ENCODE measurements around the gene INHBB. TPM values are rescaled to one million over a fixed set of nuclear protein-coding genes. Genes with fewer than 3 reads are reported as not detected.

The INHBB gene
- polyA plus RNA-seq, 1 donor from 2014 or later, result not detected

- Histone ChIP-seq H3K9me3 (ENCODE audit: low read length) (no peaks in the 10 kb centered on the region), H3K4me3 (ENCODE audit: low read length) (no peak overlapping the region), H3K4me2 (ENCODE audit: low read length) (no peak overlapping the region)
These were observed 30.4 kb upstream of the INHBB start for GRCh38 chr2:120315367-120316033.

DNA sequence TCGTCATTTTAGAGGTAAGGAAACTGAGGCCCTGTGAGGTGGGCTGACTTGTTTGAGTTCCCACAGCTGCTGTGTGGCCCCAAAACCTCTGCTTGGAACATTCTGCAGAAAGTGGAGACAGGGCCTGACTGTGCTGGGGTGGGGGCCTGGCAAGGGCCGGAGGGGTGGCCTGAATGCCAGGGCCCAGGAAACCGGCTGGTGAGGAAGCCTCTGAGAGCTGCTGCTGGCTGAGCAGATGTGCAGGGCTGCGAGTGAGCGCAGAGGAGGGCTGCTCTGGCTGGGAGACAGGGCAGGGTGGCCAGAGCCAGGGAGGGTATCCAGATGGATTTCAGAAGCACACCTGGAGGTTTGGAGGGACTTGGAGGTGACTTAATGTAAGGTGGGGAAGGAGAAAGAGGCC is 29.9 kb upstream of the INHBB start:
- Histone ChIP-seq H3K79me2 (replicated peaks; ENCODE audit: insufficient read depth, low read length) (no peaks in the 10 kb centered on the region), H2AFZ (ENCODE audit: low read depth, low read length) (no peak overlapping the region), H4K20me1 (ENCODE audit: insufficient read depth) (no peaks in the 10 kb centered on the region), H3K9ac (ENCODE audit: low read length) (no peak overlapping the region), H3K27ac (ENCODE audit: low read length) (no peak overlapping the region), H3K4me2 (ENCODE audit: low read length) (no peak overlapping the region), H3K27me3 (ENCODE audit: insufficient read depth, low read depth, low read length) (peaks cover 5% of the 10 kb centered on the region), H3K36me3 (ENCODE audit: insufficient read depth, low read length) (no peaks in the 10 kb centered on the region), H3K4me3 (ENCODE audit: low read length) (no peak overlapping the region), H3K9me2 (ENCODE audit: insufficient read depth, low read length) (no peaks in the 10 kb centered on the region), H3F3A (ENCODE audit: insufficient read depth, low read length, poor library complexity, severe bottlenecking) (no peaks in the 10 kb centered on the region), H3K9me3 (ENCODE audit: low read length) (no peaks in the 10 kb centered on the region)
- TF ChIP-seq SMC3 (conservative IDR thresholded peaks at IDR 0.05; ENCODE audit: poor library complexity) (no peak), CTCF (IDR thresholded peaks at IDR 0.05; ENCODE audit: poor library complexity, severe bottlenecking) (no peak), EZH2 (IDR thresholded peaks at IDR 0.05; ENCODE audit: borderline replicate concordance, insufficient read depth, low read length, poor library complexity, severe bottlenecking) (no peak), RAD21 (conservative IDR thresholded peaks at IDR 0.05) (no peak), MXI1 (conservative IDR thresholded peaks at IDR 0.05; ENCODE audit: poor library complexity, severe bottlenecking) (no peak), EP300 (conservative IDR thresholded peaks at IDR 0.05; ENCODE audit: poor library complexity, severe bottlenecking) (no peak), POLR2AphosphoS5 (IDR thresholded peaks at IDR 0.05) (no peak)

More at GRCh38 chr2:120315367-120316033, 30.4 kb upstream of the INHBB start:
- TF ChIP-seq REST (IDR thresholded peaks at IDR 0.05; ENCODE audit: borderline replicate concordance), result no peak
- no peak for TF ChIP-seq RAD21 (conservative IDR thresholded peaks at IDR 0.05)
- no peak for TF ChIP-seq CTCF (IDR thresholded peaks at IDR 0.05; ENCODE audit: poor library complexity, severe bottlenecking)
- no peak for TF ChIP-seq SMC3 (conservative IDR thresholded peaks at IDR 0.05; ENCODE audit: poor library complexity)
- no peak for TF ChIP-seq EZH2 (IDR thresholded peaks at IDR 0.05; ENCODE audit: borderline replicate concordance, insufficient read depth, low read length, poor library complexity, severe bottlenecking)
- TF ChIP-seq POLR2AphosphoS5 (IDR thresholded peaks at IDR 0.05), result no peak
- TF ChIP-seq MXI1 (conservative IDR thresholded peaks at IDR 0.05; ENCODE audit: poor library complexity, severe bottlenecking), result no peak
- no peak for TF ChIP-seq EP300 (conservative IDR thresholded peaks at IDR 0.05; ENCODE audit: poor library complexity, severe bottlenecking)
- no peak for TF ChIP-seq TAF1 (IDR thresholded peaks at IDR 0.05; ENCODE audit: low read depth)
- Histone ChIP-seq H3K9me2 (ENCODE audit: insufficient read depth, low read length) (no peaks in the 10 kb centered on the region), H2AFZ (ENCODE audit: low read depth, low read length) (no peak overlapping the region), H3F3A (ENCODE audit: insufficient read depth, low read length, poor library complexity, severe bottlenecking) (no peaks in the 10 kb centered on the region), H3K27me3 (ENCODE audit: insufficient read depth, low read depth, low read length) (peaks cover 5% of the 10 kb centered on the region), H3K79me2 (replicated peaks; ENCODE audit: insufficient read depth, low read length) (no peaks in the 10 kb centered on the region), H3K27ac (ENCODE audit: low read length) (no peak overlapping the region), H3K36me3 (ENCODE audit: insufficient read depth, low read length) (no peaks in the 10 kb centered on the region), H4K20me1 (ENCODE audit: insufficient read depth) (no peaks in the 10 kb centered on the region), H3K9ac (ENCODE audit: low read length) (no peak overlapping the region)

All from neural cell (in vitro differentiated cells).